Tibial nerve (tissue), 4 donors: ENCODE data around the gene CORO7. TPM values are rescaled to one million over a fixed set of nuclear protein-coding genes. Genes with fewer than 3 reads are reported as not detected.

Experiments used
- DNase-seq, 2 donors: peaks; one replicate each; pipeline ENCODE4 v3.0.0-alpha.2; 2019; ENCODE audit warnings: low spot score in 2 of 2
- H3K27ac ChIP-seq, 4 donors: fragments of 200-600 bp; sonication (generic) in 3 of 4; one replicate each; pipeline ENCODE4 v1.5.1; 2017 to 2019; ENCODE audit warnings: mild to moderate bottlenecking in 1 of 4
- H3K27me3 ChIP-seq, 2 donors: fragments of 200-600 bp; sonication (generic) in 1 of 2; one replicate each; pipeline versions ENCODE4 v1.5.1 to v1.6.0; 2017 to 2019
- H3K36me3 ChIP-seq, 3 donors: fragments of 200-600 bp; sonication (generic); one replicate each; pipeline ENCODE4 v1.5.1; 2018 to 2019
- H3K4me1 ChIP-seq, 4 donors: fragments of 200-600 bp; sonication (generic) in 3 of 4; one replicate each; pipeline ENCODE4 v1.5.1; 2017 to 2019
- H3K4me3 ChIP-seq, 4 donors: fragments of 200-600 bp; sonication (generic) in 3 of 4; one replicate each; pipeline ENCODE4 v1.5.1; 2017 to 2019; ENCODE audit warnings: mild to moderate bottlenecking in 1 of 4, moderate library complexity in 1 of 4
- H3K9me3 ChIP-seq, 4 donors: fragments of 200-600 bp; sonication (generic) in 3 of 4; one replicate each; pipeline ENCODE4 v1.5.1; 2017 to 2019
- EP300 ChIP-seq, 2 donors: sonication (generic); formaldehyde crosslinking; IDR thresholded peaks; one replicate each; pipeline ENCODE4 v1.6.1; 2017; ENCODE audit warnings: antibody characterized with exemption in 2 of 2, mild to moderate bottlenecking in 1 of 2
- POLR2A ChIP-seq, 2 donors: fragments of 450-650 bp; IDR thresholded peaks; one replicate each; pipeline ENCODE4 v1.6.1; 2017; ENCODE audit warnings: antibody characterized with exemption in 2 of 2, mild to moderate bottlenecking in 2 of 2, moderate library complexity in 2 of 2
- WGBS, 2 donors: methylation state at CpG; one replicate each; pipeline ENCODE4 v1.1.5; 2018; 5-methylcytosine and 5-hydroxymethylcytosine counted together
- total RNA-seq, 4 donors: library from RNA; depleted of rRNA; stranded (reverse); fragments of >200 nt; gene quantifications; one replicate each; pipeline ENCODE4 v1.1.0, GENCODE V29; 2016
- TF ChIP-seq, protein P1 (sequence below), 5 experiments: fragments of 200-600 bp in 3 of 5; fragments of 450-650 bp in 2 of 5; sonication (generic) in 3 of 5; IDR thresholded peaks; one replicate each; pipeline ENCODE4 v1.5.1; 2016 to 2019; ENCODE audit warnings: antibody characterized with exemption in 5 of 5, mild to moderate bottlenecking in 3 of 5, moderate library complexity in 2 of 5

Gene CORO7
- total RNA-seq, 4 donors from 2014 or later, result 27.8 to 77.4 (median 52.1) TPM

DNA sequence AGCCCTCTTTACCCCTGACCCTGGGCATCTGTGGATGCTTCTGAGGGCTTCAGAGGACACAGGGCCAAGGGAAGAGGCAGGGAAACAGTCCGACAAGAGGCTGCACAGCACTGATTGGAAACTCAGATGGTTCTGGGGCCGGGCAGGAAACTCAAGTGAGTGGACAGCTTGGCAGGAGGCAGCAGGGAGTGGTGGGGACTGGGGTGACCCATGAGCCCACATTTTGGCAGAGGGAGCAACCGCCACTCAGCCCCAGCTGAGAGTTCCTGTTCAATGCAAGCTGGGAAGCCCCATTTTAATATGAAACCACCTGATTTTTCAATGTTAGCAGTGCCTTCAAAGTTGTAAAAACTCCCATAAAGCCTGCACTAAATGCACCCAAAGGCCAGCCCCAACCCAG lies 46.2 kb downstream of the CORO7 start:
- DNase-seq, result no peak
- Histone ChIP-seq H3K9me3 (no peaks in the 10 kb centered on the region), H3K27ac (peak overlapping the region; percentile 81 to 95 (median 89)), H3K27me3 (no peaks in the 10 kb centered on the region), H3K4me1 (peaks cover 0 to 64% (median 52%) of the 10 kb centered on the region in 4 donors), H3K4me3 (no peak overlapping the region), H3K36me3 (peaks cover 0 to 1% (median 0%) of the 10 kb centered on the region in 3 donors)
- WGBS, 2 donors, result 76 to 78% methylated on average over 3 of the region's 3 CpGs
- TF ChIP-seq POLR2A (IDR thresholded peaks at IDR 0.05) (no peak), EP300 (IDR thresholded peaks at IDR 0.05) (no peak)
- TF ChIP-seq, protein P1, sequence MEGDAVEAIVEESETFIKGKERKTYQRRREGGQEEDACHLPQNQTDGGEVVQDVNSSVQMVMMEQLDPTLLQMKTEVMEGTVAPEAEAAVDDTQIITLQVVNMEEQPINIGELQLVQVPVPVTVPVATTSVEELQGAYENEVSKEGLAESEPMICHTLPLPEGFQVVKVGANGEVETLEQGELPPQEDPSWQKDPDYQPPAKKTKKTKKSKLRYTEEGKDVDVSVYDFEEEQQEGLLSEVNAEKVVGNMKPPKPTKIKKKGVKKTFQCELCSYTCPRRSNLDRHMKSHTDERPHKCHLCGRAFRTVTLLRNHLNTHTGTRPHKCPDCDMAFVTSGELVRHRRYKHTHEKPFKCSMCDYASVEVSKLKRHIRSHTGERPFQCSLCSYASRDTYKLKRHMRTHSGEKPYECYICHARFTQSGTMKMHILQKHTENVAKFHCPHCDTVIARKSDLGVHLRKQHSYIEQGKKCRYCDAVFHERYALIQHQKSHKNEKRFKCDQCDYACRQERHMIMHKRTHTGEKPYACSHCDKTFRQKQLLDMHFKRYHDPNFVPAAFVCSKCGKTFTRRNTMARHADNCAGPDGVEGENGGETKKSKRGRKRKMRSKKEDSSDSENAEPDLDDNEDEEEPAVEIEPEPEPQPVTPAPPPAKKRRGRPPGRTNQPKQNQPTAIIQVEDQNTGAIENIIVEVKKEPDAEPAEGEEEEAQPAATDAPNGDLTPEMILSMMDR (IDR thresholded peaks at IDR 0.05), result no peak

GRCh38 chr16:4369007-4369733 lies 47.2 kb downstream of the CORO7 start:
- 75 to 79% methylated on average over 10 to 13 of the region's 13 CpGs for WGBS, 2 donors
- peaks cover 0 to 54% (median 42%) of the 10 kb centered on the region in 4 donors for H3K4me1 ChIP-seq

GRCh38 chr16:4367393-4367856 lies 49.0 kb downstream of the CORO7 start:
- 91 to 98% methylated on average over 3 to 5 of the region's 5 CpGs for WGBS, 2 donors
- peaks cover 0 to 29% (median 6%) of the 10 kb centered on the region in 3 donors for H3K36me3 ChIP-seq

More at GRCh38 chr16:4369007-4369733, 47.2 kb downstream of the CORO7 start:
- no peak for DNase-seq
- Histone ChIP-seq H3K9me3 (no peaks in the 10 kb centered on the region), H3K4me3 (no peak overlapping the region), H3K36me3 (peaks cover 0 to 11% (median 1%) of the 10 kb centered on the region in 3 donors), H3K27ac (peak overlapping the region; percentile 11 to 95 (median 88)), H3K27me3 (no peaks in the 10 kb centered on the region)
- no peak for TF ChIP-seq POLR2A (IDR thresholded peaks at IDR 0.05)
- TF ChIP-seq, protein P1 (IDR thresholded peaks at IDR 0.05), result no peak
- no peak for TF ChIP-seq EP300 (IDR thresholded peaks at IDR 0.05)

GRCh38 chr16:4366016-4366415 lies 50.4 kb downstream of the CORO7 start:
- no peak for TF ChIP-seq EP300 (IDR thresholded peaks at IDR 0.05)
- no peak for TF ChIP-seq POLR2A (IDR thresholded peaks at IDR 0.05)
- TF ChIP-seq, protein P1 (IDR thresholded peaks at IDR 0.05), result no peak
- peaks cover 0 to 27% (median 19%) of the 10 kb centered on the region in 4 donors for H3K4me1 ChIP-seq
- no peaks in the 10 kb centered on the region for H3K27me3 ChIP-seq
- no peaks in the 10 kb centered on the region for H3K9me3 ChIP-seq
- WGBS, 2 donors, result 85 to 90% methylated on average over 8 to 9 of the region's 13 CpGs
- H3K4me3 ChIP-seq, result no peak overlapping the region
- DNase-seq, result no peak
- peaks cover 0 to 43% (median 6%) of the 10 kb centered on the region in 3 donors for H3K36me3 ChIP-seq
- no peak overlapping the region for H3K27ac ChIP-seq

More at GRCh38 chr16:4367393-4367856, 49.0 kb downstream of the CORO7 start:
- Histone ChIP-seq H3K4me1 (peaks cover 0 to 37% (median 27%) of the 10 kb centered on the region in 4 donors), H3K27ac (peak overlapping the region in 1 of 4 donors; percentile 4), H3K9me3 (no peaks in the 10 kb centered on the region), H3K4me3 (no peak overlapping the region), H3K27me3 (no peaks in the 10 kb centered on the region)
- no peak for DNase-seq
- TF ChIP-seq EP300 (IDR thresholded peaks at IDR 0.05), result no peak
- TF ChIP-seq POLR2A (IDR thresholded peaks at IDR 0.05), result no peak
- TF ChIP-seq, protein P1 (IDR thresholded peaks at IDR 0.05), result no peak

GRCh38 chr16:4365615-4366014 lies 50.8 kb downstream of the CORO7 start:
- DNase-seq, result no peak
- Histone ChIP-seq H3K27ac (no peak overlapping the region), H3K4me1 (peaks cover 0 to 23% (median 15%) of the 10 kb centered on the region in 4 donors), H3K36me3 (peaks cover 0 to 47% (median 6%) of the 10 kb centered on the region in 3 donors), H3K4me3 (no peak overlapping the region), H3K27me3 (no peaks in the 10 kb centered on the region), H3K9me3 (no peaks in the 10 kb centered on the region)
- 92 to 93% methylated on average over 12 of the region's 12 CpGs for WGBS, 2 donors
- TF ChIP-seq, protein P1 (IDR thresholded peaks at IDR 0.05), result no peak
- TF ChIP-seq EP300 (IDR thresholded peaks at IDR 0.05) (no peak), POLR2A (IDR thresholded peaks at IDR 0.05) (no peak)
